A549 (cell line): Measurements from ENCODE around the gene IL6R. TPM values are rescaled to one million over a fixed set of nuclear protein-coding genes. Genes with fewer than 3 reads are reported as not detected.
A peak's percentile ranks its signal among the peaks of the same experiment; 100 is the strongest.

ENCODE experiments used
- ATAC-seq, 2 experiments: fragments of 200-7000 bp in 1 of 2; fragments of >200 bp in 1 of 2; cut with Nextera tagmentation in 1 of 2; cut with Tn5 transposase in 1 of 2; 3 replicates each; pipeline versions ENCODE4 v1.8.0 to v1.9.1; 2018 to 2020; ENCODE audit warnings: mild to moderate bottlenecking in 1 of 2, moderate library complexity in 1 of 2
- CTCF ChIA-PET: fragments of 300-600 bp; sonication (Branson Sonifier 250); formaldehyde crosslinking; extraction: SDS; loops from one replicate; lab custom pipeline; 2021; ENCODE audit warnings: antibody characterized with exemption, inconsistent platforms; lab: Yijun Ruan, JAX
- POLR2A ChIA-PET: fragments of 350-600 bp; formaldehyde crosslinking; extraction: SDS; loops from one replicate; lab custom pipeline; 2021; ENCODE audit warnings: antibody characterized with exemption, inconsistent platforms; lab: Yijun Ruan, JAX
- DNase-seq, 2 experiments: peaks; one replicate each; pipeline versions ENCODE4 v3.0.0 to v3.0.0-alpha.2; 2011 to 2016; ENCODE audit warnings: low read depth in 1 of 2, low spot score in 1 of 2
- FAIRE-seq: peaks from 2 replicates; lab custom pipeline; 2011; peaks lifted over from hg19 to GRCh38; lab: Jason Lieb, UNC
- H3K27ac ChIP-seq, 2 experiments: fragments of >200 bp; sonication (Bioruptor Twin); formaldehyde crosslinking; 3 replicates each; pipeline ENCODE4 v1.5.1; 2016 to 2017
- H3K4me1 ChIP-seq: fragments of >200 bp; sonication (Bioruptor Twin); formaldehyde crosslinking; 3 replicates; pipeline ENCODE4 v1.6.1; 2016
- H3K4me2 ChIP-seq: fragments of >200 bp; sonication (Bioruptor Twin); formaldehyde crosslinking; 3 replicates; pipeline ENCODE4 v1.6.1; 2016
- H3K4me3 ChIP-seq: fragments of >200 bp; sonication (Bioruptor Twin); formaldehyde crosslinking; 3 replicates; pipeline ENCODE4 v1.5.1; 2016
- H3K9me3 ChIP-seq: fragments of >200 bp; sonication (Bioruptor Twin); formaldehyde crosslinking; 3 replicates; pipeline ENCODE4 v1.6.1; 2016
- MAFK ChIP-seq: fragments of 450-650 bp; IDR thresholded peaks from 2 replicates; pipeline ENCODE4 v1.6.1; 2014; ENCODE audit not compliant: partially characterized antibody
- POLR2AphosphoS2 ChIP-seq: conservative IDR thresholded peaks from 2 replicates; pipeline ENCODE4 v1.6.1; 2012; ENCODE audit warnings: low read length, improper control_type of control experiment, inconsistent platforms
- WGBS: methylation state at CpG from one replicate; pipeline ENCODE4 v1.1.6; 2017; ENCODE audit errors: missing lambda C conversion rate; 5-methylcytosine and 5-hydroxymethylcytosine counted together
- polyA plus RNA-seq, 4 experiments: library from polyadenylated mRNA; depleted of rRNA in 3 of 4; stranded (reverse); fragments of >200 nt; fragmentation: RNase III in 1 of 4; extraction: RNeasy Plus Mini Kit Qiagen cat#74134 plus additional on column Dnase treatment in 1 of 4; gene quantifications; 2 replicates in 3 of 4; 3 replicates in 1 of 4; pipeline ENCODE4 v1.2.3, GENCODE V29; 2011 to 2017
- TF ChIP-seq, protein P1 (sequence below): fragments of 150-350 bp; IDR thresholded peaks from 2 replicates; pipeline ENCODE4 v1.6.1; 2014; ENCODE audit warnings: low read depth, mild to moderate bottlenecking, low read length

Gene IL6R
- polyA plus RNA-seq, 2 of the 4 experiments (the other 2 are of a cell fraction), result 2.2 to 2.7 TPM

GRCh38 chr1:154514066-154514553 lies 109.0 kb downstream of the IL6R start:
- H3K4me2 ChIP-seq, result no peak overlapping the region
- CTCF ChIA-PET, result interaction anchor here (0.9 to 2.2 kb wide), 3 partner anchors 18 to 35 kb away, joined by 3 to 7 read pairs (median 4); no protein-coding TSS in a partner anchor
- no peaks in the 10 kb centered on the region for H3K4me1 ChIP-seq
- TF ChIP-seq POLR2AphosphoS2, result no peak
- TF ChIP-seq, all 56 proteins: peak for 0
- POLR2A ChIA-PET, result no interaction called here
- Histone ChIP-seq H3K4me3 (no peak overlapping the region), H3K27ac (no peak overlapping the region), H3K9me3 (no peaks in the 10 kb centered on the region)
- ATAC-seq, result no peak
- FAIRE-seq, result no peak
- DNase-seq, result no peak
- WGBS, result 56% methylated on average over 7 of the region's 7 CpGs

DNA sequence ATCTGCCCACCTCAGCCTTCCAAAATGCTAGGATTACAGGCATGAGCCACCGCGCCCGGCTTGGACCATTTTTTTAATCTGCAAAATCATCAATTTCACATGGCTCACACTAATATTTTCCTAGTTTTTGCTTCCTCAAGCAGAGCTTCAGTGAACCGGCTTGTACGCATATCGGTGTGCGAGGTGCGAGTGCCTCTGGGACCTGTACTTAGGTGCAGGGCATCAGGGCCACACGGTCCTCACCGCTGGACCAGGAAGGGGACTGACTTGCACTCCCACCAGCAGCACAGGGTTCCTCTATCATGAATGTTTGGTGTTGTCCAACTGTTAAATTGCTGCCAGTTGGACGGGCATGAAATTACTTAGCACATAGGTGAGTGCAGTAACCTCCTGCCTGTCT lies 112.5 kb downstream of the IL6R start:
- ATAC-seq (no peak), DNase-seq (no peak), FAIRE-seq (no peak)
- Histone ChIP-seq H3K4me2 (no peak overlapping the region), H3K9me3 (no peaks in the 10 kb centered on the region)
- 77% methylated on average over 11 of the region's 11 CpGs for WGBS
- TF ChIP-seq, protein P1, sequence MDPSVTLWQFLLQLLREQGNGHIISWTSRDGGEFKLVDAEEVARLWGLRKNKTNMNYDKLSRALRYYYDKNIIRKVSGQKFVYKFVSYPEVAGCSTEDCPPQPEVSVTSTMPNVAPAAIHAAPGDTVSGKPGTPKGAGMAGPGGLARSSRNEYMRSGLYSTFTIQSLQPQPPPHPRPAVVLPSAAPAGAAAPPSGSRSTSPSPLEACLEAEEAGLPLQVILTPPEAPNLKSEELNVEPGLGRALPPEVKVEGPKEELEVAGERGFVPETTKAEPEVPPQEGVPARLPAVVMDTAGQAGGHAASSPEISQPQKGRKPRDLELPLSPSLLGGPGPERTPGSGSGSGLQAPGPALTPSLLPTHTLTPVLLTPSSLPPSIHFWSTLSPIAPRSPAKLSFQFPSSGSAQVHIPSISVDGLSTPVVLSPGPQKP, result no peak
- TF ChIP-seq MAFK, result peak; percentile 69
- TF ChIP-seq, all 56 proteins: peak for 1
- no peaks in the 10 kb centered on the region for H3K4me1 ChIP-seq
- POLR2A ChIA-PET, result no interaction called here
- H3K4me3 ChIP-seq, result no peak overlapping the region
- CTCF ChIA-PET, result interaction anchor here (0.7 to 1.8 kb wide), 2 partner anchors 38 to 120 kb away, joined by 3 to 5 read pairs; no protein-coding TSS in a partner anchor
- H3K27ac ChIP-seq, result no peak overlapping the region

Other genes starting within 250 kb of the IL6R start
- 300 and 618 TPM in 2 replicates for gene TPM3, start 213.2 kb upstream of the IL6R start, polyA plus RNA-seq (2011; rRNA removed)
- gene TPM3, start 213.2 kb upstream of the IL6R start, polyA plus RNA-seq (2017; fragmentation: RNase III; extraction: RNeasy Plus Mini Kit Qiagen cat#74134 plus additional on column Dnase treatment), result 495 to 510 TPM (median 500 TPM) in 3 replicates
- not detected in 2 replicates for gene CFAP141, start 199.0 kb upstream of the IL6R start, polyA plus RNA-seq (2011; rRNA removed)
- gene CFAP141, start 199.0 kb upstream of the IL6R start, polyA plus RNA-seq (2017; fragmentation: RNase III; extraction: RNeasy Plus Mini Kit Qiagen cat#74134 plus additional on column Dnase treatment), result 0.37 TPM in 1 of 3 replicates, not detected in the others
- gene UBAP2L, start 184.4 kb upstream of the IL6R start, polyA plus RNA-seq (2011; rRNA removed), result 137 and 169 TPM in 2 replicates
- 155 to 169 TPM (median 159 TPM) in 3 replicates for gene UBAP2L, start 184.4 kb upstream of the IL6R start, polyA plus RNA-seq (2017; fragmentation: RNase III; extraction: RNeasy Plus Mini Kit Qiagen cat#74134 plus additional on column Dnase treatment)
- 123 and 130 TPM in 2 replicates for gene HAX1, start 132.7 kb upstream of the IL6R start, polyA plus RNA-seq (2011; rRNA removed)
- gene HAX1, start 132.7 kb upstream of the IL6R start, polyA plus RNA-seq (2017; fragmentation: RNase III; extraction: RNeasy Plus Mini Kit Qiagen cat#74134 plus additional on column Dnase treatment), result 75.2 to 83.8 TPM (median 78.4 TPM) in 3 replicates
- gene AQP10, start 84.2 kb upstream of the IL6R start, polyA plus RNA-seq (2011; rRNA removed), result not detected in 2 replicates
- not detected in 3 replicates for gene AQP10, start 84.2 kb upstream of the IL6R start, polyA plus RNA-seq (2017; fragmentation: RNase III; extraction: RNeasy Plus Mini Kit Qiagen cat#74134 plus additional on column Dnase treatment)
- gene ATP8B2, start 79.8 kb upstream of the IL6R start, polyA plus RNA-seq (2011; rRNA removed), result 12.7 and 17.2 TPM in 2 replicates
- 13.2 to 17.6 TPM (median 17.5 TPM) in 3 replicates for gene ATP8B2, start 79.8 kb upstream of the IL6R start, polyA plus RNA-seq (2017; fragmentation: RNase III; extraction: RNeasy Plus Mini Kit Qiagen cat#74134 plus additional on column Dnase treatment)
- 0.04 TPM in 1 of 2 replicates, not detected in the other for gene TDRD10, start 96.9 kb downstream of the IL6R start, polyA plus RNA-seq (2011; rRNA removed)
- not detected in 3 replicates for gene TDRD10, start 96.9 kb downstream of the IL6R start, polyA plus RNA-seq (2017; fragmentation: RNase III; extraction: RNeasy Plus Mini Kit Qiagen cat#74134 plus additional on column Dnase treatment)
- gene SHE, start 97.1 kb downstream of the IL6R start, polyA plus RNA-seq (2011; rRNA removed), result 0.01 and 0.03 TPM in 2 replicates
- 0.01 TPM in 1 of 3 replicates, not detected in the others for gene SHE, start 97.1 kb downstream of the IL6R start, polyA plus RNA-seq (2017; fragmentation: RNase III; extraction: RNeasy Plus Mini Kit Qiagen cat#74134 plus additional on column Dnase treatment)
- gene UBE2Q1, start 153.3 kb downstream of the IL6R start, polyA plus RNA-seq (2011; rRNA removed), result 17.6 and 26.6 TPM in 2 replicates
- gene UBE2Q1, start 153.3 kb downstream of the IL6R start, polyA plus RNA-seq (2017; fragmentation: RNase III; extraction: RNeasy Plus Mini Kit Qiagen cat#74134 plus additional on column Dnase treatment), result 41.9 to 49.7 TPM (median 47.2 TPM) in 3 replicates
- gene CHRNB2, start 162.4 kb downstream of the IL6R start, polyA plus RNA-seq (2011; rRNA removed), result 0.21 and 0.36 TPM in 2 replicates
- 0.21 to 0.28 TPM (median 0.25 TPM) in 3 replicates for gene CHRNB2, start 162.4 kb downstream of the IL6R start, polyA plus RNA-seq (2017; fragmentation: RNase III; extraction: RNeasy Plus Mini Kit Qiagen cat#74134 plus additional on column Dnase treatment)
- gene ADAR, start 202.8 kb downstream of the IL6R start, polyA plus RNA-seq (2011; rRNA removed), result 170 and 171 TPM in 2 replicates
- 71.7 to 76.1 TPM (median 76.0 TPM) in 3 replicates for gene ADAR, start 202.8 kb downstream of the IL6R start, polyA plus RNA-seq (2017; fragmentation: RNase III; extraction: RNeasy Plus Mini Kit Qiagen cat#74134 plus additional on column Dnase treatment)